CD4-positive, alpha-beta T cell (primary cell): Measurements from ENCODE around the gene CKAP2L. TPM values are rescaled to one million over a fixed set of nuclear protein-coding genes. Genes with fewer than 3 reads are reported as not detected.

Experiments used
- ATAC-seq: fragments of 200-7000 bp; cut with Tn5 transposase; one replicate; pipeline ENCODE4 v1.10.0; 2022; ENCODE audit warnings: mild to moderate bottlenecking; ENCODE audit not compliant: poor library complexity
- CTCF ChIA-PET: fragments of 350-600 bp; sonication (Branson Sonifier 250); formaldehyde crosslinking; loops from one replicate; lab custom pipeline; 2021; ENCODE audit warnings: antibody characterized with exemption, inconsistent platforms; lab: Charles Lee
- POLR2A ChIA-PET: fragments of 350-600 bp; sonication (Branson Sonifier 250); formaldehyde crosslinking; loops from one replicate; lab custom pipeline; 2021; ENCODE audit warnings: antibody characterized with exemption, inconsistent platforms; lab: Charles Lee
- DNase-seq, 14 experiments: peaks; one replicate each; pipeline ENCODE4 v3.0.0-alpha.2; 2013 to 2020; ENCODE audit warnings: mixed read lengths in 2 of 14
- H3K27ac ChIP-seq, 2 donors: one replicate each; pipeline versions ENCODE4 v1.5.1 to v1.7.0; 2013; ENCODE audit warnings: low read length in 2 of 2, low read depth in 1 of 2, mild to moderate bottlenecking in 1 of 2
- H3K27me3 ChIP-seq, 2 experiments: 1 replicate in 1 of 2; 2 replicates in 1 of 2; pipeline versions ENCODE4 v1.6.1 to v1.7.0; 2013; ENCODE audit warnings: low read length in 2 of 2, control low read depth in 1 of 2, mild to moderate bottlenecking in 1 of 2, moderate library complexity in 1 of 2; ENCODE audit not compliant: insufficient read depth in 2 of 2, control insufficient read depth in 1 of 2
- H3K36me3 ChIP-seq: one replicate; pipeline ENCODE4 v1.6.1; 2013; ENCODE audit warnings: low read length, control low read depth; ENCODE audit not compliant: insufficient read depth
- H3K4me1 ChIP-seq: one replicate; pipeline ENCODE4 v1.6.1; 2013; ENCODE audit warnings: low read length, control low read depth; ENCODE audit not compliant: insufficient read depth
- H3K4me3 ChIP-seq: one replicate; pipeline ENCODE4 v1.5.1; 2013; ENCODE audit warnings: mild to moderate bottlenecking, low read length, moderate library complexity
- H3K9me3 ChIP-seq, 2 experiments: 1 replicate in 1 of 2; 2 replicates in 1 of 2; pipeline versions ENCODE4 v1.6.1 to v1.7.0; 2013; ENCODE audit warnings: low read length in 2 of 2, mild to moderate bottlenecking in 2 of 2, control low read depth in 1 of 2, moderate library complexity in 1 of 2; ENCODE audit not compliant: control insufficient read depth in 1 of 2, insufficient read depth in 1 of 2
- H3K27ac Mint-ChIP-seq: one replicate; pipeline ENCODE4 v1.8.0; 2020; ENCODE audit warnings: mixed read lengths
- H3K27me3 Mint-ChIP-seq: one replicate; pipeline ENCODE4 v1.8.0; 2021; ENCODE audit warnings: mixed read lengths
- H3K36me3 Mint-ChIP-seq: one replicate; pipeline ENCODE4 v1.8.0; 2021; ENCODE audit warnings: low read depth, mixed read lengths
- H3K4me1 Mint-ChIP-seq: one replicate; pipeline ENCODE4 v1.8.0; 2021; ENCODE audit warnings: low read depth, mixed read lengths
- H3K4me3 Mint-ChIP-seq: one replicate; pipeline ENCODE4 v1.8.0; 2020; ENCODE audit warnings: mild to moderate bottlenecking, mixed read lengths
- H3K9me3 Mint-ChIP-seq: one replicate; pipeline ENCODE4 v1.8.0; 2020; ENCODE audit warnings: mixed read lengths
- CTCF ChIP-seq: fragments of 200-600 bp; IDR thresholded peaks from one replicate; pipeline ENCODE4 v1.8.0; 2022; ENCODE audit warnings: antibody characterized with exemption, mild to moderate bottlenecking
- intact Hi-C, 2 experiments: fragments of 100-400 bp; cut with DNase I in 1 of 2; cut with micrococcal nuclease in 1 of 2; formaldehyde crosslinking; loops; one replicate each; pipeline versions ENCODE4 v1.15.1 to v1.9.0; 2023 to 2025; cut with DNase I, micrococcal nuclease
- total RNA-seq, 174 experiments: library from RNA in 2 of 174; stranded (reverse) in 2 of 174; gene quantifications; one replicate each; pipeline ENCODE4 v1.2.3 and lab custom pipeline; 2021 to 2026

Gene CKAP2L
- total RNA-seq, 2 experiments from 2014 or later = 0.08 to 0.50 TPM

- ChIA-PET CTCF (no interaction called here), POLR2A (no interaction called here)
- Histone ChIP-seq H3K9me3 (no peaks in the 10 kb centered on the region), H3K4me3 (no peak overlapping the region), H3K4me1 (no peaks in the 10 kb centered on the region), H3K36me3 (no peaks in the 10 kb centered on the region), H3K27me3 (no peaks in the 10 kb centered on the region), H3K27ac (peak overlapping the region in 1 of 2 donors; percentile 28)
- Mint-ChIP-seq H3K27ac (no peak overlapping the region), H3K4me3 (no peak overlapping the region), H3K4me1 (no peaks in the 10 kb centered on the region), H3K9me3 (no peaks in the 10 kb centered on the region), H3K27me3 (no peaks in the 10 kb centered on the region), H3K36me3 (no peaks in the 10 kb centered on the region)
- peak in 3 of 14 experiments; percentile 49 to 78 (median 68) for DNase-seq
- no peak for TF ChIP-seq CTCF
- intact Hi-C loops = no loop called here
- no peak for ATAC-seq
These were observed 29.8 kb upstream of the CKAP2L start for GRCh38 chr2:112794131-112794733.

GRCh38 chr2:112793449-112793978 is 29.1 kb upstream of the CKAP2L start:
- ChIA-PET CTCF (no interaction called here), POLR2A (no interaction called here)
- TF ChIP-seq CTCF = no peak
- Mint-ChIP-seq H3K27me3 (no peaks in the 10 kb centered on the region), H3K9me3 (no peaks in the 10 kb centered on the region), H3K36me3 (no peaks in the 10 kb centered on the region), H3K4me3 (no peak overlapping the region), H3K4me1 (no peaks in the 10 kb centered on the region), H3K27ac (no peak overlapping the region)
- no peaks in the 10 kb centered on the region for H3K9me3 ChIP-seq
- no peaks in the 10 kb centered on the region for H3K36me3 ChIP-seq
- H3K4me1 ChIP-seq = no peaks in the 10 kb centered on the region
- H3K4me3 ChIP-seq = no peak overlapping the region
- intact Hi-C loops = no loop called here
- no peaks in the 10 kb centered on the region for H3K27me3 ChIP-seq
- H3K27ac ChIP-seq = peak overlapping the region in 1 of 2 donors; percentile 28
- ATAC-seq (no peak), DNase-seq (peak in 3 of 14 experiments; percentile 15 to 61 (median 44))

- no peaks in the 10 kb centered on the region for H3K4me1 ChIP-seq
- Mint-ChIP-seq H3K27ac (no peak overlapping the region), H3K27me3 (no peaks in the 10 kb centered on the region), H3K4me3 (no peak overlapping the region), H3K9me3 (no peaks in the 10 kb centered on the region), H3K4me1 (no peaks in the 10 kb centered on the region), H3K36me3 (no peaks in the 10 kb centered on the region)
- DNase-seq = no peak
- ATAC-seq = no peak
- H3K4me3 ChIP-seq = no peak overlapping the region
- H3K36me3 ChIP-seq = no peaks in the 10 kb centered on the region
- POLR2A ChIA-PET = no interaction called here
- H3K27ac ChIP-seq = no peak overlapping the region
- no peaks in the 10 kb centered on the region for H3K27me3 ChIP-seq
- CTCF ChIA-PET = interaction anchor here (0.7 kb wide), 1 partner anchor 18 kb away, joined by 3 read pairs; no protein-coding TSS in a partner anchor
- no peak for TF ChIP-seq CTCF
- intact Hi-C loops = no loop called here
- H3K9me3 ChIP-seq = no peaks in the 10 kb centered on the region
These were observed 28.0 kb upstream of the CKAP2L start for GRCh38 chr2:112792419-112792818.
